Peyer's patch (tissue), 4 donors: Measurements from ENCODE around the gene ZFPL1. TPM values are rescaled to one million over a fixed set of nuclear protein-coding genes. Genes with fewer than 3 reads are reported as not detected.
"Not testable (repeated sequence)": the region's sequence is repeated elsewhere in the genome, so short reads cannot be mapped to it uniquely, and the experiment has no call there.

Experiments used
- DNase-seq, 3 donors: peaks; one replicate each; pipeline ENCODE4 v3.0.0-alpha.2; 2017 to 2019
- H3K27ac ChIP-seq, 4 donors: fragments of 200-600 bp; sonication (generic); one replicate each; pipeline ENCODE4 v1.5.1; 2016 to 2019
- H3K27me3 ChIP-seq, 2 donors: fragments of 200-600 bp; sonication (generic); one replicate each; pipeline ENCODE4 v1.5.1; 2019
- H3K36me3 ChIP-seq, 3 donors: fragments of 200-600 bp; sonication (generic); one replicate each; pipeline ENCODE4 v1.5.1; 2016 to 2019
- H3K4me1 ChIP-seq, 4 donors: fragments of 200-600 bp; sonication (generic); one replicate each; pipeline ENCODE4 v1.5.1; 2016 to 2019
- H3K4me3 ChIP-seq, 4 donors: fragments of 200-600 bp; sonication (generic); 1 replicate in 3 of 4; 2 replicates in 1 of 4; pipeline ENCODE4 v1.5.1; 2016 to 2019; ENCODE audit warnings: mild to moderate bottlenecking in 1 of 4
- H3K9me3 ChIP-seq, 4 donors: fragments of 200-600 bp; sonication (generic); one replicate each; pipeline ENCODE4 v1.5.1; 2016 to 2019; ENCODE audit warnings: mild to moderate bottlenecking in 1 of 4
- CTCF ChIP-seq, 6 experiments: fragments of 450-650 bp in 4 of 6; fragments of 200-600 bp in 2 of 6; sonication (generic) in 1 of 6; IDR thresholded peaks; one replicate each; pipeline ENCODE4 v1.5.1; 2017 to 2019; ENCODE audit warnings: antibody characterized with exemption in 6 of 6, mild to moderate bottlenecking in 3 of 6, moderate library complexity in 1 of 6
- POLR2A ChIP-seq, 2 donors: fragments of 450-650 bp; IDR thresholded peaks; one replicate each; pipeline ENCODE4 v1.5.1; 2017; ENCODE audit warnings: antibody characterized with exemption in 2 of 2, mild to moderate bottlenecking in 2 of 2, moderate library complexity in 2 of 2
- total RNA-seq, 4 donors: library from RNA; depleted of rRNA; stranded (reverse); fragments of >200 nt; gene quantifications; one replicate each; pipeline ENCODE4 v1.1.0, GENCODE V29; 2016

The ZFPL1 gene
- total RNA-seq, 4 donors from 2014 or later = 53.9 to 67.6 (median 55.5) TPM

- Histone ChIP-seq H3K4me1 (peaks cover 11 to 48% (median 30%) of the 10 kb centered on the region in 4 donors), H3K27ac (no peak overlapping the region)
Measured at GRCh38 chr11:65114538-65115171, 30.6 kb downstream of the ZFPL1 start.

GRCh38 chr11:65115361-65116082 lies 31.5 kb downstream of the ZFPL1 start:
- Histone ChIP-seq H3K27ac (peak overlapping the region in 1 of 4 donors; percentile 93), H3K4me1 (peaks cover 12 to 50% (median 29%) of the 10 kb centered on the region in 4 donors), H3K36me3 (peaks cover 0 to 19% (median 0%) of the 10 kb centered on the region in 3 donors), H3K27me3 (no peaks in the 10 kb centered on the region), H3K9me3 (no peaks in the 10 kb centered on the region), H3K4me3 (no peak overlapping the region)
- DNase-seq = no peak
- TF ChIP-seq POLR2A (IDR thresholded peaks at IDR 0.05) = no peak
- no peak for TF ChIP-seq CTCF (IDR thresholded peaks at IDR 0.05)

More at GRCh38 chr11:65114538-65115171, 30.6 kb downstream of the ZFPL1 start:
- Histone ChIP-seq H3K9me3 (no peaks in the 10 kb centered on the region), H3K4me3 (no peak overlapping the region), H3K36me3 (peaks cover 0 to 11% (median 0%) of the 10 kb centered on the region in 3 donors), H3K27me3 (no peaks in the 10 kb centered on the region)
- no peak for TF ChIP-seq POLR2A (IDR thresholded peaks at IDR 0.05)
- no peak for DNase-seq

- no peaks in the 10 kb centered on the region for H3K27me3 ChIP-seq
- TF ChIP-seq CTCF (IDR thresholded peaks at IDR 0.05) (no peak), POLR2A (IDR thresholded peaks at IDR 0.05) (no peak)
- peaks cover 0 to 24% (median 0%) of the 10 kb centered on the region in 3 donors for H3K36me3 ChIP-seq
- H3K27ac ChIP-seq = peak overlapping the region; percentile 76 to 93 (median 80)
- H3K4me1 ChIP-seq = peaks cover 12 to 49% (median 32%) of the 10 kb centered on the region in 4 donors
- no peaks in the 10 kb centered on the region for H3K9me3 ChIP-seq
- H3K4me3 ChIP-seq = peak overlapping the region; percentile 68 to 97 (median 82)
- DNase-seq = peak; percentile 36 to 69 (median 65)
Measured at GRCh38 chr11:65116370-65117205, 32.6 kb downstream of the ZFPL1 start.

- Histone ChIP-seq H3K27ac (peak within 1 kb of the TSS; percentile 76 to 93 (median 80)), H3K9me3 (no peaks in the 10 kb centered on the region), H3K4me1 (peaks cover 12 to 42% (median 28%) of the 10 kb centered on the region in 4 donors), H3K4me3 (peak within 1 kb of the TSS; percentile 68 to 97 (median 82)), H3K27me3 (no peaks in the 10 kb centered on the region), H3K36me3 (peaks cover 0 to 24% (median 0%) of the 10 kb centered on the region in 3 donors)
- DNase-seq = peak; percentile 100
- TF ChIP-seq CTCF (IDR thresholded peaks at IDR 0.05) (peak; percentile 91 to 99 (median 98)), POLR2A (IDR thresholded peaks at IDR 0.05) (peak; percentile 31 to 53)
Measured at GRCh38 chr11:65117206-65118096, 33.4 kb downstream of the ZFPL1 start, which contains the start of gene ZNHIT2. TSS of gene ZNHIT2 (minus strand) at chr11:65117701. CDS start at chr11:65117653, 48 bp downstream.

GRCh38 chr11:65118097-65118837 lies 34.2 kb downstream of the ZFPL1 start:
- TF ChIP-seq CTCF (IDR thresholded peaks at IDR 0.05) (no peak), POLR2A (IDR thresholded peaks at IDR 0.05) (no peak)
- H3K27me3 ChIP-seq = no peaks in the 10 kb centered on the region
- peak overlapping the region; percentile 13 to 93 (median 73) for H3K27ac ChIP-seq
- no peak for DNase-seq
- H3K36me3 ChIP-seq = peaks cover 0 to 24% (median 0%) of the 10 kb centered on the region in 3 donors
- peaks cover 6 to 42% (median 27%) of the 10 kb centered on the region in 4 donors for H3K4me1 ChIP-seq
- no peak overlapping the region for H3K4me3 ChIP-seq
- H3K9me3 ChIP-seq = no peaks in the 10 kb centered on the region

GRCh38 chr11:65118891-65119669 lies 35.1 kb downstream of the ZFPL1 start:
- H3K4me1 ChIP-seq = peaks cover 3 to 46% (median 24%) of the 10 kb centered on the region in 4 donors
- H3K4me3 ChIP-seq, H3K27me3 ChIP-seq, H3K9me3 ChIP-seq: not testable (repeated sequence)
- DNase-seq = peak in 2 of 3 donors; percentile 19 to 32
- H3K36me3 ChIP-seq = peaks cover 0 to 24% (median 0%) of the 10 kb centered on the region in 3 donors
- peak overlapping the region in 1 of 4 donors; percentile 93 for H3K27ac ChIP-seq
